Renal cortex interstitium (tissue), 11 donors: ENCODE measurements around the gene MEX3D. TPM values are rescaled to one million over a fixed set of nuclear protein-coding genes. Genes with fewer than 3 reads are reported as not detected.
"Not testable (repeated sequence)": the region's sequence is repeated elsewhere in the genome, so short reads cannot be mapped to it uniquely, and the experiment has no call there.

Source experiments
- DNase-seq, 11 donors: peaks; one replicate each; pipeline ENCODE4 v3.0.0-alpha.2; 2013; ENCODE audit warnings: low read depth in 9 of 11, low spot score in 4 of 11; ENCODE audit errors: extremely low read depth in 1 of 11
- polyA plus RNA-seq, 3 donors: library from polyadenylated mRNA; unstranded; fragments of 120-200 nt; gene quantifications; one replicate each; pipeline ENCODE4 v1.2.1, GENCODE V29; 2013; ENCODE audit not compliant: insufficient read length in 3 of 3

Gene MEX3D
- polyA plus RNA-seq, 3 donors: 19.3 to 33.9 (median 28.2) TPM

DNA sequence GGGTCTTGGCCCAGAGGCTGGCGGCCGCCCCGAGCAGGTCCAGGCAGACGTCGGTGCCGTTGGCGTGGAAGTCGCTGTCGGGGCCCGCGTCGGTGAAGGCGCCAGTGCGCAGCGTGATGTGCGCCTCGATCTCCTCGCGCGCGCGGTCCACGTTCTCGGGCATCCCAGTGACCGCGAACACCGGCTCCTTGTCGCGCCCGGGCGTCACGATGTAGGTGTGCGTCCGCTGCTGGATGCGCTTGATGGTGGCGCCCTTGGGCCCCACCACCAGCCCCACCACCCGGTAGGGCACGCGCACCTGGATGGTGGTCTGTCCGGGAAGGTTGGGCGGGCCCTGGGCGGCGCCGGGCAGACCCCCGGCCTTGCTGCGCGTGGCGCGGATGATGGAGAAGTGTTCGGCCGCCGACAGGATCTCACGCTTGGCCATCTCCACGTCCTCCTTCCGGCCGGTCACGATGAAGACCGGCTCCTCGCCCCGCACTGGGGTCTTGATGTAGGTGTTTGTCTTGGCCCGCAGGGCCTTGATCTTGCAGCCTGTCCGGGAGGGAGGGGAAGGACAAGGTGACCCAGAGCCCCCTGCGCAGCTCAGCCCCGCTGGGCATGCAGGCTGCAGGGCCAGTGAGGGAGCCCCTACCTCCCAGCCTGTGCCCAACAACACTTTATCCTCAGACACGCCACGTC is 11.6 kb downstream of the MEX3D start:
- DNase-seq: no peak

DNA sequence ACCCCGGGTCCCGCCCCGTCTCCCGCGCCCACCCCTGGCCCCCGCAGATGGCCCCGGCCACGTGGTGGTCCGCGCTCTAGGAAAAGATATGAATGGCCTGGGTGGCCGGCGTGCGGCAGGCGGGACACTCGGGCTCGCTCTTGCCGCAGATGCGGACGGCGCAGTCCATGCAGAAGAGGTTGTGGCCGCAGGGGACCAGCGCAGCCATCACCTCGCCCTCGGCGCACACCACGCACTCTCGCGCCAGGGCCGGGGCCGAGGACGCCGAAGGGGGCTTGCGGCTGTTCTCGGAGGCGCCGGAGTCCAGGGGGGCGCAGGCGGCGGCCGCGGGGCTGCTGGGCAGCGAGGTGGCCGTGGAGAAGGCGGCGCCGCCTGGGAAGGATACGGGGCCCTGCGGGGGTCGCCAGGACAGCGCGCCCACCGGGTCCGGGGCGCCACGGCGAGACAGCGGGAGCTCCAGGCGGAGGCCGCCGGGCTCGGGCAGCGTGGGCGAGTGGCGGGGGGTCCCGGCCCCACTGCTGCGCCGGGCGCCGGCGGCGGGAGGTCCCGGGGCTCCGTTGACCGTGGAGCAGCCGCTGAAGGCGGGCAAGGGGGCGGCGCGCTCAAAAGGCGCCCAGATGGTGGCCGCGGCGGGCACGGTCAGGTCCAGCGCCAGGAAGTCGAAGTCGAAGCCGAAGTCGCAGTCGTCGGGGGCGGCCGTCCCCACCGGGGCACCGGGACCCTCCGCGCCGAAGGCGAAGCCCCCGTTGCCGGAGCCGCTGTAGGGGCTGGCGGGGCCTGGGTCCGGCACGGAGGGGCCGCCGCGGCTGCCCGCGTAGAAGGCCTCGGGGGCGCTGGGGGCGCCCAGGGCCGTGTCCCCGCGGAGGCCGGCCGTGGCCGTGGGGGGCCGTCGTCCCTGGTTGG is 12.4 kb downstream of the MEX3D start:
- no peak for DNase-seq

DNA sequence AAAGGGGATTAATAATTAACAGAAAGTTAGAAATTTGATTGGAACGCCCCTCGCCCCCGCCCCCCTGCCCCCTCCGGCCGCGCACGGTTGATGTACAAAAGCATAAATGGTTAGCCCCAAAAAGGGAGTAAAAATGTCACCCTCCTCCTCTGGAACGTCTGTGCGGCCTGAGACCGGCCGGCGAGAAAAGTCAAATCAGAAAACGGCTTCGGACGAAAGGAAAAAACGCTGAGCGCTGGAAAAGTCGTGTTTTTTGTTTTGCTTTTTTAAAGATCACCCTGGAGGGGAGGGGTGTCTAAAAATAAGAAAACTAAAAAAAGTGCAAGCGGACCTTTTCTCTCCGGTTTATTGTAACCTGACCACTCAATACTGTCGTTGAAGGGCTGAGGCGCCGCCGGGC is 13.2 kb downstream of the MEX3D start:
- no peak for DNase-seq

DNA sequence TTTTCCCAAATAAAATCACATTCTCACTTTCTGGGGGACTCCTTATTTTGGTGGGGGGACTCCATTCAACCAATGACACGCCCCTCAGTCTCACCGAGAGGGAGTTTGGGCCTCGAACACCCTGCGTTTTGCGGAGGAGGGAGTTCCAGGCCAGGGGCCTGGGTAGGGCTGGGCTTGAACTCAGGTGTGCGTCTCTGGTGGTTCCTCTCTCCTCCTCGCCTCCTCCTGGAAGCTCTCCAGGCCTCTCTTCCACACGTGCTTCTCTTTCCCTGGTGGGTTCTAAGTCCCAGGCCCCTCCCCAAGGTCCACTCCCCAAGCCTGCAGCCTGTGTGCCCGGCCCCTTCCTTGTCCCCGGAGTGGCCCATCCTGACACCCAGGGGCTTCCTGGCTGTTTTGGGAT is 14.7 kb downstream of the MEX3D start:
- no peak for DNase-seq

DNA sequence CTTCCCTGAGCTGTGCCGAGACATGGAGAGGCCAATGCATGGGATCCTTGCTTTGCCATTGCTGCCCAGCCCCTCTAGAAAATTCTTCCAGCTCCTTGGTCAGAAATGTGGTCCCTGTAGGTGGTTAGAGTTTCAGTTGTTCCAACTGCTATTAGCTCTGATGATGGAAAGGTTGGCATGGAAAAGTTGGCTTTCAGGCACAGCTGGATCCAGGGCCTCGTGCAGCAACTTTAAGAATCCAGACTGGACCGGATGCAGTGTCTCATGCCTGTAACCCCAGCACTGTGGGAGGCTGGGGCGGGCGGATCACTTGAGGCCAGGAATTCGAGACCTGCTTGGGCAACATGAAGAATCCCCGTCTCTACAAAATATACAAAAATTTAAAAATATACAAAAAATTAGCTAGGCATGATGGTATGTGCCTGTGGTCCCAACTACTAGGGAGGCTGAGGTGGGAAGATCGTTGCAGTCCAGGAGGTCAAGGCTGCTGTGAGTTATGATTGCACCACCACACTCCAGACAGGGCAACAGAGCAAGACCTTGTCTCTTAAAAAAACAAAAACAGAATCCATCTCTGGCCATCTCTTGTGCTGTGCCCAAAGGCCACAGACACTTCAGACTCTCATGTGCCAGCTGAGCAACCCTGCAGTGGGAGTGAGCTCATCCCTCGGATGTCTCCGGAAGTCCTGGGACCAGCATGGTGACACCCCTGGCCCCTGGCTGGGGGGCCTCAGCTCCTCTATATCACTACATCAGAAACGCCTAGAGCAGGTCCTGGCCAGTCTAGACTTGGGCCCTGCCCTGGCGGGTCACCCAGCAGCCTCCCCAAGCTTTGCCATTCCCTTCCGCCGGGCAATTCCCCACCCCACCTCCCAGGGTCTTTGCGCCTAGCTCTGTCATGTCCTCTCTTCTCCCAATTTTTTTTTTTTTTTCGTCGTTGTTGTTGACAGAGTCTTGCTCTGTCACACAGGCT is 16.8 kb downstream of the MEX3D start:
- DNase-seq: no peak

DNA sequence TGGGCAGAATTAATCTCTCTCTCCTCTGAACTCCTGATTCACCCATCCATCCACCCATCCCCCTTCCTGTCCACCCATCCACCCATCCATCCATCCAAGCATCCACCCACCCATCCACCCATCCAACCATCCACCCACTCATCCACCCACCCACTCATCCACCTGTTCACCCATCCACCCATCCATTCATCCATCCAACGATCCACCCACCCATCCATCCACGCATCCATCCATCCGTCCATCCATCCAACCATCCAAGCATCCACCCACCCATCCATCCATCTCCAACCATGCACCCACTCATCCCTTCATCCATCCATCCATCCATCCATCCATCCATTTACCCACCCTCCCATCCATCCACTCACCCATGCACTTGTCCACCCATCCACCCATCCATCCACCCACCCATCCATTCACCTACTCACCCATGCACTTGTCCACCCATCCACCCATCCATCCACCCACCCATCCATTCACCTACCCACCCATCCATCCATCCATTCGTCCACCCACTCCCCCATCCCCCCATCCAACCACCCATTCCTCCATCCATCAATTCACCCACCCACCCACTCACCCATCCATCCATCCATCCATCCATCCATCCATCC is 18.7 kb downstream of the MEX3D start:
- no peak for DNase-seq

DNA sequence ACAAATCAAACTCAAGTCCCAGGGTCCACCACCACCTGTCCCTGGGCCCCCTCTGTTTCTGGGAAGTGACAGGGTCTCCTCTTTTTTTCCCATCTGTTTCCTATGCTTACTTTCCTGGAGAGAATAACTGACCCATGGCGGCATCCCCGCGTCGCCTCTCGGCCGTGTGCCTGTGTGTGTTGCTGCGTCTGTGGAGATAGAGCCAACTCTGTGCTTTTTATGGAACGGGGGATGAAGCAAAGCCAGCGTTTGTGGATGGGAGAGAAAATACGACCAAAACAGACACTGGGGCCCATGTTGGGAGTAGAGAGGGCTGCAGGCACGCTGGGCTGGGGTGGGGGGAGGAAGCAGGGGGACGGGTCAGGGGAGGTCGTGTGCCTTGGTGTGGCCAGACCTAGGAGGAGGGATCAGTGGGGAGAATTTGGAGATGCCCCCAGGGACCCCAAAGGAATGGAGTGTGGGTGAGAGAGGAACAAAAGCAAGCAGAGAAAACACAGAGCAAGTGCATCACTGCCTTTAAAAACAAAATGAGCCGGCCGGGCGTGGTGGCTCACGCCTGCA is 27.7 kb downstream of the MEX3D start:
- DNase-seq: peak in 1 of 11 donors; percentile 14

DNA sequence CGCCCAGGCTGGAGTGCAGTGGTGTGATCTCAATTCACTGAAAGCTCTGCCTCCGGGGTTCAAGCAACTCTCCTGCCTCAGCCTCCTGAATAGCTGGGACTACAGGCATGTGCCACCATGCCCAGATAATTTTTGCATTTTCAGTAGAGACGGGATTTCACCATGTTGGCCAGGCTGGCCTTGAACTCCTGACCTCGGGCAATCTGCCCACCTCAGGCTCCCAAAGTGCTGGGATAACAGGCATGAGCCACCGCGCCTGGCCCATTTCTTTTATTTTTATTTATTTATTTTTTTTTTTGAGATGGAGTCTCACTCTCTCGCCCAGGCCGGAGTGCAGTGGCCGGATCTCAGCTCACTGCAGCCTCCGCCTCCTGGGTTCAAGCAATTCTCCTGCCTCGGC is 28.4 kb downstream of the MEX3D start:
- DNase-seq: not testable (repeated sequence)

DNA sequence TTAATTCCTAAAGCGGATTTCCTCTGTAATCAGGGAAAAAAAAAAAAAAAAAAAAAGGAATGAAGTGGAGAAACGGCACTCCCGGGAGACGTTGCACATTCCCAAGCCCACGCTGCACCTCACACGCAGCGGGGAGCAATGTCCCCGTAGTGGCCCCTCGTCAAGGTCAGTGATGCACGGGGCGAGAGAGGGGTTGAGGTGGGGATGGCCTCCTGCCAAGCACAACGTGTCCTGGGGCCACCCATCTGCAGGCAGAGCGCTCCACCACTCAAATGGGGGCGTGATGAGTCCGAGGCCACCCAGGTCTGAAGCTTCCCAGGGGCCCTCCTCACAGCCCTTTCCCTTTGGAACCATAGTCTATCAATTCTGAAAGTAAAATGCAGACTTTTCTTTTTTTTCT is 29.1 kb downstream of the MEX3D start:
- no peak for DNase-seq

DNA sequence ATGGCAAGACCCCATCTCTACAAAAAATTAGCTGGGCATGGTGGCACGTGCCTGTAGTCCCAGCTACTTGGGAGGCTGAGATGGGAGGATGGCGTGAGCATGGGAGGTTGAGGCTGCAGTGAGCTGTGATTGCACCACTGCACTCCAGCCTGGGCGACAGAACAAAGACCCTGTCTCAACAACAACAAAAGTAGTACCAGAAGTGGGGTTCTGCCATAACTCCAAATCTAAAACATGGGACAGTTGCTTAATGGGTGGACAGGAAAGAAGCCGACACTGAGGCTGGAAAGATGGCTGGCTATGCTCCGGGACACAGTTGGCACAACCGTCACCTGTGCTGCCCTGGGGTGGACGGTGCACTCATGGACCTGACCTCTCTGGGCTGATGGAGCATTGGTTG is 32.4 kb downstream of the MEX3D start:
- not testable (repeated sequence) for DNase-seq

DNA sequence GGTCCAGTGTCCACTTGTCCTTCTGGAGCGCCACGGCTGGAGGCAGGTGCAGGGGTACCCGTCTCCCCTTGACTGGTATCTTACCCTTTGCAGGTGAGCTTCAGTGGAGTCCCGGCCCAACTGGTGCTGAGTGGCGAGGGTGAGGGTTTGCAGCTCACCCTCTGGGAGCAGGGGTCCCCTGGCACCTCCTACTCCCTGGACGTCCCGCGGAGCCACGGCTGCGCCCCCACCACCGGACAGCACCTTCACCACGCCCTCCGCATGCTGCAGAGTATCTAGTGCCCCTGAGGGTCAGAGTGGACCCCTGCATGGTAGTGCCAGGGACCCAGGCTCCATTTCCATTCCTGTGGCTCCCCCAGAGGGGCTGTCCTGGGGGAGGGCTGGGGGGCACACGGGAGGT is 33.2 kb downstream of the MEX3D start:
- DNase-seq: no peak

DNA sequence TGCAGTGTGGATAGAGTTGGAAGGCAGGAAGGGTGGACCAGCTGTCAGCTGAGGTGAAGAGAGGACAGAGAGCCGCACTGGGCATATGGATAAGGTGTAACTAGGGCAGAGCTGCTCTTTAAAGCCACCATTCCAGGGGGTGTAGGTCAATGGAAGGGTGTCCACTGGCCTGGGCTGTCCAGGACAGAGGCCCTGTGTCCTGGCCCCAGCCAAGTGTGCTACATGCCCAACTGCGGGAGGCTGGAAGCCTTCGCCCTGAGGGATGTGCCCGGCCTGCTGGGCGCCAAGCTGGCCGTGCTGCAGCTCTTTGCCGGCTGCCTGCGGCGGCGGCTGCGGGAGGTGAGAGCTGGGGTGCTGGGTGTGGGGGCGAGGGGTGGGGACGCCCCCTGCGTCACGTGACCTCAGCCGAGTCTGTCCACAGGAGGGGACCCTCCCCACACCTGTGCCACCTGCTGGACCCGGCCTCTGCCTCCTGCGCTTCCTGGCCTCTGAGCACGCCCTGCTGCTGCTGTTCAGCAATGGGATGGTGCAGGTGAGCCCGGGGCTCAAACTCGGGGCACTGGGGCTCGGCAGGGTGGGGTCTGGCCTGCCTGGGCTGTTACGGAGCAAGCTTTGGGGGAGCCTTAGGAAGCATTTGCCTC is 34.5 kb downstream of the MEX3D start:
- no peak for DNase-seq

DNA sequence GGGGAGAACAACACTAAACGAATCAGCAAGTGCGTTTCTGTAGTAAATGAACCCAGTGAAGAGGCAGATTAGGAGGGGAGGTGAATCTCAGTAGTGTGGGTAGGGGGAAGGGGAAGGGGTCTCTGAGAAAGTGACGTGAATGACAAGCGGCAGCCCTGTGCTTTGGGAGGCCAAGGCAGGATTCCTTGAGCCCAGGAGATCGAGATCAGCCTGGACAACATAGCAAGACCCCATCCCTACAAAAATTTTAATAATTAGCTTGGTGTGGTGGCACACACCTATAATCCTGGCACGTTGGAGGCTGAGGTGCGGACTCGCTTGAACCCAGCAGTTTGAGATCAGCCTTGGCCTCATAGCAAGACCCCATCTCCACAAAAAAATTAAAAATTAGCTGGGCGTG is 36.1 kb downstream of the MEX3D start:
- no peak for DNase-seq

DNA sequence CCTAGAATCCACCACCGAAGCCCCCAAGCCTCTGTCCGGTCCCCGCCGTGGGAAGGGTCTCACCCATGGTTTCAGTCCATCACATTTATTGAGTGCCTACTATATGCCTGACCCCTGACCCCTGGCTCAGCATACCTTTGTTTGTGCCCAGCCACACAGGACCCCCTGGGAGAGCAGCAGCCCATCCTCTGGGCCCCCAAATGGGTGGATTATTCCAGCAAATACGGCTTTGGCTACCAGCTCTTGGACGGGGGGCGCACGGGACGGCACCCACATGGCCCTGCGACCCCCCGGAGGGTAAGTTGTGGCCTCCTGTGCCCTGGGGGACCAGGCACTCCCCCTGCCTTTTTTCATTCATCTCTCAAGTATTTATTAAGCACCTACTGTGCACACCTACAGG is 36.5 kb downstream of the MEX3D start:
- no peak for DNase-seq

DNA sequence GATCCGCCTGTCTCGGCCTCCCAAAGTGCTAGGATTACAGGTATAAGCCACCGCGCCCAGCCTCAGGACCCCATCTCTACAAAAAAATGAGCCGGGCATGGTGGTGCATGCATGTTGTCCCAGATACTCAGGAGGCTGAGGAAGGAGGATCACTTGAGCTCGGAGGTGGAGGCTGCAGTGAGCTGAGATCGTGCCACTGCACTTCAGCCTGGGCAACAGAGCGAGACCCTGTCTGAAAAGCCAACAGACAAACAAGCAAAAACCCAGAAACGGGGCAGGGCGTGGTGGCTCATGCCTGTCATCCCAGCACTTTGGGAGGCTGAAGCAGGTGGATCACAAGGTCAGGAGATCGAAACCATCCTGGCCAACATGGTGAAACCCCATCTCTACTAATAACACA is 37.3 kb downstream of the MEX3D start:
- not testable (repeated sequence) for DNase-seq

DNA sequence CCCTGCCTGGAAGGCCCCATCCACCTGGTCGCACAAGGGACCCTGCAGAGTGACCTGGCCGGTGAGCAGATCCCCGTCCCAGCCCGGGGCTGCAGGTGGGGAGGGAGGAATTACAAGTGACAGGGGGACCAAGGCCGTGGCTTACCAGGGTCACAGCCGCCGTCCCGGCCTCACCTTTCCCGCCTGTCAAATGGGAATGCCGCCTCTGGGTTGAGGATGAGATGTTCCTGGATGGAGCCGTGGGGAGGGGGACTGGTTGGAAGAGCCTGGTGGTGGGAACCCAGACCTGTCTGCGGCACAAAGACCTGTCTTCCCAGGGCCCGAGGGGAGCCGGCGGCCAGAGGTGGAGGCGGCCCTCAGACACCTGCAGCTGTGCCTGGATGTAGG is 38.7 kb downstream of the MEX3D start:
- DNase-seq: no peak

DNA sequence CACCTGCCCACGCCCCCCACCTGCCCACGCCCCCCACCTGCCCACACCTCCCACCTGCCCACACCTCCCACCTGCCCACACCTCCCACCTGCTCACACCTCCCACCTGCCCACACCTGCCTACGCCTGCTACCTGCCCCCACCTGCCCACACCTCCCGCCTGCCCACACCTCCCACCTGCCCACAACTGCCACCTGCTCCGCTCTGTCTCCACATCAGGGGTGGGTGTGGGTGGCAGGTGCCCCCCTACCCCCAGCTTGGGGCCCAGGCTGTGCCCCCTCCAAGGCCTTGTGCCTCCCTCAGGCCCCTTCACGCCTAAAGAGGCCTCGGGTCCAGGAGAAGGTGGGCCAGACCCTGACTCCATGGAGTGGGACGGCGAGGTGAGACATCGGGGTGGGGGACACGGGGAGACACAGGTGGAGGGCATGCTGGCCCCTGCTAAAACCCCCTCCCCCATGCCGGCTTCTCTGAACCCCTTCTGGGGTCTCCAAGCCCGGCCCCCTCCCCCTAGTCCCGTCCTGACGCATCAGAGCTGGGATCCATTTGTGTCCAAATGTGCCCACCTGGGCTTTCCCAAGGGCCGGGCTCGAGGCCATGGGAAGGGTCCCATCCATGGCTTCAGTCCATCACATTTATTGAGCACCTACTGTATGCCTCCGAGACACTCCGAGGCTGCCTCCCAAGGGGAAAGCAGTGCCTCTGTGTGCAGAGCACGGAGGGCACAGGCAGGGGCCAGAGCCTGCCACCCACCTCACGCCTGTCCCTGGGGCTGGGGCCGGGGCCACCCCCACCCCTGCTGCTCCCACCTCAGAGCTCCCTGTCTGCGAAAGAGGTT is 39.3 kb downstream of the MEX3D start:
- no peak for DNase-seq
